GM12892 (cell line): ENCODE data around the gene MAML3.

ENCODE experiments used
- POLR2A ChIP-seq: IDR thresholded peaks from 2 replicates; pipeline ENCODE4 v1.6.1; 2011; ENCODE audit warnings: low read depth, low read length, control low read depth
- TAF1 ChIP-seq: IDR thresholded peaks from 2 replicates; pipeline ENCODE4 v1.6.1; 2011; ENCODE audit warnings: low read depth, mild to moderate bottlenecking, control low read depth, low read length, borderline replicate concordance

DNA sequence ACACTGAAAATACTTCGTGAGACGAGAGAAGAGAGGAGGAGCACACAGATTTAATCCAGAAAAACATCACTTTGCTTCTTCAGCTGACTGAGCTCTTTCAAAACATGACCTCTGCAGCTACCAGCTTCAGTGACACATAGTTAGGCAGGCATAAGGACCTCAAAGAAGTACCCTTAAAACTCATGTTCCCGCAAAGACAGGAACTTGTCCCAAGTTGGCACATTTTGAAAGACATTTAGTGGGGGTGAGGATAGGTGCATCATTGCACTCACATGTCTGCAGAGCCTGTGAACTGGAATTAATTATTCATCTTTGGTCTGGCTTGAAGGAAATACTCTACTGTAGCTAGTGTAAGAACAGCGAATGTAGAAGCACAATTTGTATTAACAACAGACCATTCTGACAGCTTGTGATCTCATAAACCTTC lies 266.6 kb downstream of the MAML3 start:
- no peak for TF ChIP-seq TAF1
- no peak for TF ChIP-seq POLR2A
